HG03108 (cell line): Measurements from ENCODE around the gene CAMK1D.
"Not testable (repeated sequence)": the region's sequence is repeated elsewhere in the genome, so short reads cannot be mapped to it uniquely, and the experiment has no call there.

Source experiments
- ATAC-seq: cut with Tn5 transposase; IDR thresholded peaks from one replicate; pipeline ENCODE4 v1.9.1; 2021; ENCODE audit warnings: moderate library complexity; ENCODE audit not compliant: unreplicated experiment

Gene CAMK1D

DNA sequence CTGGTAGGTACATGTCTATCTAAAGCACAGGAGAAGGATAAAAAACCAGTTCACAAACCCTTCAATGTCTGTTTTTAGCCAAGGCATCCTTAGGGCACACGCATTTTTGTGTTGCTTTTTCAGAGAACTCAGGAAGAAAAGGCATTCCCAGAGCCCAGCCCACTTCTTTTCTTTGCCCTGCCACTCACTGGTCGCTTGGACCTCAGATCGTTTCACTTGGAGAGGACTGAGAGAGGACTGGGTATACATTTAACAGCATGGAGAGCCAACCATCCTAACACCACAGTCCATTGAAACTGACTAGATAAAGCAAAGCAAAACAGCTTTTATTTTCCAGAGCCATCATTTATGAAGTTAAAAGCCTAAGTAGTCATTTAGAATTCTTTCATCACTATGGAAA lies 194.2 kb downstream of the CAMK1D start:
- no peak for ATAC-seq

DNA sequence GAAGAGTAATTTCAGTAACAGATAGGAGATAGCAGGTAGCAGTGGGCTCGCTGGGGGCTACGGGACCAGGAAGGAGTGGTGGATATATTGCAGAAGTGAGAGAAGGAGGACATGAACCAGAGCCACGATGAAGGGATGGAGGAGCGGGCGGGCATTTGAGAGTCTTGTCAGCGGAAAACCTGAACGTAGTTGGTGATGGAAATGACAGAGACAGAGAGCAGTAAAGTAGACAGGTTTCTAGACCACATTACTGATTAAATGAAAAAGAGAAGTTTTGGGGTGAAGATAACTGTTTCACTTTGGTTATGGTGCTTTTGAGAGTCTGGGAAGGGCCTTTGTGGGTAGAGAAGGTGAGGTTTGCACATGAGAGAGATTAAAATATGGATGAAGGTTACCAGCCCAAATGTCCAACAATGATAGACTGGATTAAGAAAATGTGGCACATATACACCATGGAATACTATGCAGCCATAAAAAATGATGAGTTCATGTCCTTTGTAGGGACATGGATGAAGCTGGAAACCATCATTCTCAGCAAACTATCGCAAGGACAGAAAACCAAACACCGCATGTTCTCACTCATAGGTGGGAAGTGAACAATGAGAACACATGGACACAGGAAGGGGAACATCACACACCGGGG lies 196.9 kb downstream of the CAMK1D start:
- not testable (repeated sequence) for ATAC-seq

DNA sequence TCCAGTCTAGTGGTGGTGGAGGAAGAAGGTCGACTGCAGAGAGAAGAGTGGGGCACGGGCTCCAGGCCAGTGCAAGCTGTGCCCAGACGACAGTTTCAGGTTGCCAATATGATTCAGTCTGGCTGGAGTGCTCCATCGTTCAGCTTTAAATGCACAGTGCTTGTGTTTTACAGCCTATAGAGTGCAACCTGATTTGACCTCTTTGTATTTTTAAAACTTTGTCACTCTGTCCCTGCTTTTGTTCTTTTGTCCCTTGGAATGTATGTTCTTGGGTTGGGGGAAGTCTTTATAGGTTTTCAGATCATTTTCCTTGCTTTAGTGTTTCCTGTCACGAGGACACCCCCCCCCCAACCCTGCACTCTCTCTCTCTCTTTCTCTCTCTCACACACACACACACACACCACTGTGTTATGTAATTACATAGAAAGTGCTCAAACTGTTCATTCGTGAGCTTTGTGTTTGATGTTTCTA lies 198.0 kb downstream of the CAMK1D start:
- no peak for ATAC-seq

DNA sequence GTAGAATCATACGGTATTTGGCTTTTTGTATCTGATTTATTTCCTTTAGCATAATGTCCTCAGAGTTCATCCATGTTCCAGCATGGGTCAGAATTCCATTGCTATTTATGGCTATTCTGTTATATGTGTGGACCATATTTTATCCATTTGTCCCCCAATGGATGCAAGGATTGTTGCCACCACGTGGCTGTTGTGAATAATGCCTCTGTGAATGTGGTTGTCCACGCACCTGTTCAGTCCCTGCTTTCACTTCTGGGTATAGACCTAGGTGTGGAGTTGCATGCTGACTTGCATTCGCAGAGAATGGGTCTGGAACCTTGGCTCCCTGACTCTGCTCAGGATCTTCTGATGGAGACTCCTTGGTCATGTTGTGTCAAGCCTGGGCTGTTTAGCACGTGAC lies 199.9 kb downstream of the CAMK1D start:
- ATAC-seq, result no peak

DNA sequence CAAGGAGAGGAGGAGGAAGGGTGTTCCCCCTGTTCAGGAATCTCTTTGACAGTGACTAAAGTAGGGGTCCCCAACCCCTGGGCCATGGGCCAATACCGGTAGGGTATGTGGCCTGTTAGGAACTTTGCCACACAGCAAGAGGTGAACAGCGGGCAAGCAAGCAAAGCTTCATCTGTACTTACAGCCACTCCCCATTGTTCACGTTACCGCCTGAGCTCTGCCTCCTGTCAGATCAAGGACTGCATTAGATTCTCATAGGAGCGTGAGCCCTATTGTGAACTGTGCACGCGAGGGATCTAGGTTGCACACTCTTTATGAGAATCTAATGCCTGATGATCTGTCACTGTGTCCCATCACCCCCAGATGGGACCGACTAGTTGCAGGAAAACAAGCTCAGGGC lies 201.6 kb downstream of the CAMK1D start:
- ATAC-seq, result no peak

DNA sequence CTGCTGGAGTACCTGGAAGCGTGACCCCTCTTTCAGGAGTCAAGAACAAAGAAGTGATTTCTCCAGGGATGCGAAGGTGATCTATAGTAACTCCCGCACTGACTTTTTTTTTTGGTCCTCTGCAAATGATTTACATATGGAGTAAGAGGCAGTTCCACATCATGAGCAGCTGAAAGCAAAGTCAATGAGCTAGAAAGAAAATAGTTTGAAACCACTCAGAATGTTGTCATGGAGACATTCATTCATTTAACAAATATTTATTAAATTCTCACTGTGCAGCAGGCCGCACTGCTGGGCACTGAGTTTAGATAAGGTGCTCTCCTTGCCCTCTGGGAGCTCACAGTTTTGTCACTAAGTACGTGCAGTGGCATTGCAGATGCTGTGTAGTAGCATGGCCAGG lies 206.7 kb downstream of the CAMK1D start:
- no peak for ATAC-seq

DNA sequence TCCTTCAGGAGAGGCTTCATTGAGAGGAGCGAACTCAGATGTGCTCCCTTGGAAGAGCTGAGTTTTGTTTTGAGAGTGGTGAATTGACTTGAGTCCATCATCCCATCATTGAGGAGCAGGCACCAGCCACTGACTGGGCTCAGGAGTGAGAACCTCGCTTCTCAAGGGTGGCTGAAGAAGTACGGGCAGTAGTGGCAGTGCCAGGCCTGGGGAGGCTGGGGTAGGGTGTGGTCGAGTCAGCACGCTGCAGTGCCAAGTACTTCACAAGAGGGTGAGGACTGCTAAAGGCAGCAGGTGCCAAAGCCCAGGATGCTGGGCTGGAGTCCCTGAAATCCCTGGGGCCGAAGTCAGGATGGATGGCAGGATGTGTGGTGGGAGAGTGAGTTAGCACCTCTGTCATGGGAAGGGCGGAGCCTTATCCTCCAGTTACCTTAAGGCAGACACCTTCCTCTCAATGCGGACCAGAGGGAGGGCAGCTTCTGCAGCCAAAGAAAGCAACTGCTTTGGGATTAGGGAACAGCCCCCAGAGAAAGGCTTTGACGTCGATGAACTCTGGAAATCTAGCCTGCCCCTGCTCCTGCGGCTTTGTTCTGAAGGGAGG lies 210.3 kb downstream of the CAMK1D start:
- no peak for ATAC-seq

DNA sequence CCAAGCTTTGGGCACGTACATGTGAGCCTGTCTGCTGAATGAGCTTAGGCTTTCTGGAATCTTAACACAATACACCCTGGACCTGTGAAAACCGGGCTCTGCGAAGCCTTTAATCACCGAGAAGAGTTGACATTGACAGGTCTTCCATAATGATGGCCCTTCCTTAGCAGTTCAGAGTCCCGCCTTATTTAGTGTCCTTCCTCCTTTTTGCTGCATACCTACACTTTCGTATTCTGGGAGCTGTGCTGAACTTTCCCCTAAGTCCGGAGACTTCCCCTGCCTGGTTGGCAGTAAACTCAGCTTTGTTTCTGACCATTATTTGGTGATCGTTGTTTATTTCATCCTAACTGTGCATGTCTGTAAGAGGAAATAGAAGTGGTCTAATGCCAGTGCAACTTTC lies 212.0 kb downstream of the CAMK1D start:
- no peak for ATAC-seq

DNA sequence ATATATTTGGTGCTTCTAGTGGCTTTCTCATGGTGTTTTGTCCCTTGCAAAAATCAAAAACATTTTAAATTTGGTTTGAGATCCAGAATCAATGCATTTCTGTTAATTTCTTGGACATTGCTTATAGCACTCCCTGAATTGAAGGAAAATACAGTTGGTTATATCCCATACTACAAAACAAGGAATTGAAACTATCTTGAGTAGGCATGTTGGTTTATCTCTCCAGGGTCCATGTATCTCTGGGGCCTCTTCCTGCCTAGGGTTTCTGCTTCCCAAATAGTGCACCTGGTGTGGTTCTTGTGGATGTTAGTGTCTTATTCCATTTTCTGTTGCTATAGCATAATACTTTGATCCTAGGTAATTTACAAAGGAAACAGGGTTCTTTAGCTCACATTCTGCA lies 212.4 kb downstream of the CAMK1D start:
- no peak for ATAC-seq

DNA sequence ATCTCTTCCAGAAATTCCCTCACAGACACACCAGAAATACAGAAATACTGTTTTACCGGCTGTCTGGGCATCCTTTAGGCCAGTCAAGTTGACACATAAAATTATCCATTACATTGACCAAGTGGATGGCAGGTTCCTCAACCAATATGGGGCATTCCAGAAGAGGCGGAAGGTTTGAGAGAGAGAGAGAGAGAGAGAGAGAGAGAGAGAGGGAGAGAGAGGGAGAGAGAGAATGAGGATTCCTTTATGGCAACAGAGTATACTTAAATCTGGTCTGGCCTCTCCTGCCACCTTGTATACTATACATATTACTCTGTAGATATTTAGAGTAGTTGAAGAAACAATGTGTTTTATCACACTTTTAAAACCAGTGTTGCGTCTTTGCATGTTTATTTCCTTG lies 214.1 kb downstream of the CAMK1D start:
- ATAC-seq, result no peak

DNA sequence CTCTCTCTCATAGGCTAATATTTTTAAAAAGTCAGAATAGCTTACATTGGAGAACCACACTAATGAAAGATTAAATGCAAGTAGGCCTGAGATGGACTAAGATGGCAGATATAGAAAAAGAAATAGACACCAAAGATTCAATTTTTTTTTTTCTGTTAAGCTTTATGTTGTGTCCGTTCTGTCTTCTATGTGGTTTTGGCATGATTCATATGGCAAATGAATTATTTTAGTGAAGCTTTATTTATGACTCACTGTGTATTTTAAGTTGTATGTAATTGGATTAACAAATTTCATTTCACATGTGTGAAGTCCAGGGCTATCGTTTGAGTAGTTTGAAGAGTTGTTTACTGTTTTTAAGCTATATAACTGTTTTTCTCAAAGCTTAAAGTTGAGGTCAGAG lies 214.8 kb downstream of the CAMK1D start:
- no peak for ATAC-seq

DNA sequence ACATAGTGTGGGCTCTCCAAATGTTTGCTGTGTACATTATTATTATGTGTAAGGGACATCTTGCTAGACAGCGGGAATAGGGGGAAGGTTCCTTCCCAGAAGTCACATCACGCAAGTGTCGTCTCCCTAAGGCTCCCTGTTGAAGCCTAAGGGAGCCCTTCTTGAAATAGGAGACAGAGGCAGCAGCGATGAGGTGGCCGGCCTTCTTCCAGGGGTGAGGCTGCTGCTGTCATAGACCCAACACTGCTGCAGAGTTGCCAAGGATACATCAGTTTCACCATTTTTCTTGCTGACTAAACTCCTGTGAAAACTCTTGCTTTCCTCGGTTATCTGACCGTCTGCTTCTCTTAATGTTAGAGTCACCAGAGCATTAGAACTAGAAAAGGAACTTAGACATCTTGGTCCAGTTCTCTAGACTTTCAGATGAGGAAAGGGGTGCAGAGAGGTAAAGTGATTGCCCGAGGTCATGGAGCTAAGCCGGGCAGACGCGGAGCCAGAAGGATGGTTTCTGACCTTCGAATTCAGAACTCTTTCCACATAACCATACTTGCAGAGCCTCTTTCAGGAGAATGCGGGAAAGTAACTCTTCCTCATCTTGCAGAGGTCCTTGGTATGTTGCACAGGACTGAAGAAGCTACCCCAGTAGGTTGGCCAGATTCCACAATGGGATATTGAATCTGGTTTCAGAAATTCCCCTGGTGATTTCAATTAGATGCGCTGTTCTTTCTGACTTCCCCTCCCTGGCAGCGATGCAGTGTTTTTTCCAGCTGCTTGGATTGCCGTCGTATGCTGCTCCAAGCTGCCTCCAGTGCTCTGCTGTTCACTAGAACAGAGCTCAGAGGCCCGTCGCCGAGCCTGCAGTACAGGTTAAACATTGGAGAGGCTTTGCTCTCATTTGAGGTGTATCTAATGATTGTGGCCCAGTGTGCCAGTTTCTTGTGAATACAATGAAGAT lies 217.1 kb downstream of the CAMK1D start:
- no peak for ATAC-seq

DNA sequence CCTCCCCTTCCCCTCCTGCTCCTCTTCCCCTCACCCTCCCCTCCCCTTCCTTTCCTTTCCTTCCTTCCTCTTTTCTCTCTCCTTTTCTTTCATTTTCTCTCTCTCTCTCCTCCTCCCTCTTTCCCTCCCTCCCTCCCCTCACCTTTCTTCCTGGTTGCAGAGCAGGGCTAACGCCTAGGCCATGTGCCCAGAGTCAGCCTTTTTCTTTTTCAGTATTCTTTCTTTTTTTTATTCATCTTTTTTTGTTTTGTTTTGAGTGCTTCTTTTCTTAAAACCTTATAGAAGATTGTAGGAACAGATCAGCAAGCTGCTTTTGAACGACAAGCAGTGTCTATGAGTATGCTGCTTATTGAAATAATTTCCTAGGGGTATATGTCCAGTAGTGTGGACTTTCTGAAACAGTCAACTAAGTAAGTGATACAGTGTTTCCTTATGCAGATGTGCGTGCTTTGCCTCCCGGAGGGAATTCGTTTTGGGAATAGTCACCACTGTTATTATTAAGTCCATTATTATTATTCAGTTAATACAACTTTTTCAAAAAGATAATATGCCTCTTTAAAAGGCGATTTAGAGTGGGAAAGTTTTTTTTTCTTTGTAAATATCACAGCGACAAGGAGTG lies 219.2 kb downstream of the CAMK1D start:
- no peak for ATAC-seq

DNA sequence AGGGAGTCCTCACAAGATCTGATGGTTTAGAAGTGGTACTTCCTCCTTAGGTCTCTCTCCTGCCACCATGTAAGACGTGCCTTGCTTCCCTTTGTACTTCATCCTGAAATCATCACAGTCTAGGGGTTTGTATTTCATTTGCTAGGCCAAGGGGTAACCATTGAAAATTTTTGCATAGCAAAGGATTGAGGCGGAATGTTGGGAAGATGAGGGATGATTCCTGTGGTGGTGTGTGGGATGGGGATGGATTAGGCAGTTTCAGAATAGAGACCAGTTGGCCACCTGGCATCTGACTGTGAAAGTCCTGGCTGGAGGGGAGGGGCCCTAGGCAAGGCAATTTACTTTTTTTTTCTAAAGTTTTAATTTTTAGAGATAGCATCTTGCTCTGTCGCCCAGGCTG lies 222.9 kb downstream of the CAMK1D start:
- ATAC-seq, result no peak

DNA sequence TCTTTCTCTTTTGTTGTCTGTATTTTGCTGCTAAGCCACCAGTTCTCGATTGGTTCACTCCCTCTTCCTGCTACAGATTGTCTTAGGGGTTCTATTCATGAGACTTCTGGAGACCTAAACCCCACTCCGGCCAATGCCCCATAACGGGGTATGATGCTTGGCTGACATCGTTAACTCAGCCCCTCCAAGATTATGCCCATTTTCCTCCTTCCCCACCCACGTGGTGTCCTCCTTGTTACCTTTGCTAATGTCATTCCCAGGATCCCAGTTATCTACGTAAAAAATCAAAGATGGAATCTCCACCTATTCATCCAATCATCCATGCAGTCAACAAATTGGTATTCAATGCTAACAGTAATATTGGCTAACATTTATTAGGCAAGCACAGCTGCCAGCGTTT lies 228.3 kb downstream of the CAMK1D start:
- ATAC-seq, result no peak

DNA sequence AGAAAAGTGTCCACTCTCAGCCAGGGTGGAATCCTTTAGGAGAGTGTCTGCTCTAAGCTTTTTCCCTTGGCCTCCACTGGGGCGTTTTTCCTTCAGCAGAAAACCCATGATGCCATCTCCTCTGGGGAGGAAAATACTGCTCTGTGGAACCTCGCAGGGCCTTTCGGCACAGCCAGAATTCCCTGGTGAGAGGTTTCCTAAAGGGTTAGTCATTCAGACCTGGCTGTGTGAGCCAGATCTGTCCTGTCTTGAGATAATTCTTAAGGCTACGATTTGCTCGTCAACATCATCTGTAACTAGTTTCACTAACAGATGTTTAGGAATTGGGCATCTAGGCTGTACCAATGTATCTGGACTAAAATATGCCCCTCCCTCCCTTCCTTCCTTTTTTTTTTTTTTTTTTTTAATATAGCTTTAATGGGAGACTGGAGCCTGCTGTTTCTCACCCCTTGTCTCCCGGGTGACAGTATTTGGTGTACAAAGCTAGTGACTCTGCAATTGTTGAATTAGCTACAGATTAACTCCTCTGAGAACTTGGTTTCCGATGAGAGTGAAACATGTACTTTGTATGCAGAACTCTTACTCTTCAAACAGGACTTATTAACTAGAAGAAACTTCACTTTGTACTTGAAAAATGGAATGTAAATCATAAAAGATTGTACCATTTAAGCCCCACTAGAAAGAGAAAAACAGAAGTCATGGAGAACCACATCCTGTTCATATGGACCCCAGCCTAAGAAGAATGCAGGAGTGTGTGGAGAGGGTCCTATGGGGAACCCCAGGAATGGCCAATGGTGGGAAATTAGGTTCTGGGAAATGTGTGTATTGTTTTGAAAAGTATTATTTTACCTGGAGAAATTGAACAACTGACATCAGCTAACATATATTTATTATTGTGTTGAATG lies 230.9 kb downstream of the CAMK1D start:
- ATAC-seq, result peak; percentile 95

DNA sequence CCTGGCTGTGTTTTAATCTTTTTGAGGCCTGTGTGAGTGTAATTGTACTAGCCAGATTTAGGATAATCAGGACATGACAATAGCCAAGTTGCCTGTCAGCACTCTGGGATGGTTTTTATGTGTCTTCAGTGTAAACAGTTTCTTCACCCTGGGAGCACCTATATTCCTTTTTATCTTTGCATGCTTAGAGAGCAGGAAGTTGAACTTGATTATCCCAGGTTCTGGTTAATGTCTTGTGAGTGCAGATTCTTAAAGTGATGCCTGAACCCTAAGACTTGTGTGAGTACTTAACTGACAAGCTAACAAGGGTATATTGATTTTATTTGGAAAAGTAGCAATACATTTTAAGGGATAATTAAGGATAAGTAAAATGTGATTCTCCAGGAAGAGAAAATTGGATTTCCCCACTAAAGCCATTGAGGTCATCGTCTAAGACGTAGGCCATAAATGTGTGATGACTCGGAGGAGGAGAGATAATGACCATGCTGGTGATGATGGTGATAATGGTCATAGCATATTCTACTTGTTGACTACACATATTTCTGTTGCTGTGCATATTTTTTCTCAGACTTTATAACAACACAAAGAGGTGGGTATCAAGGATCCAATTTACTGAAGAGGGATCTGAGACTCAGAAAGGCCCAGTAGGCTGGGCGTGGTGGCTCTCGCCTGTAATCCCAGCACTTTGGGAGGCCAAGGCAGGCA lies 234.7 kb downstream of the CAMK1D start:
- ATAC-seq, result no peak

DNA sequence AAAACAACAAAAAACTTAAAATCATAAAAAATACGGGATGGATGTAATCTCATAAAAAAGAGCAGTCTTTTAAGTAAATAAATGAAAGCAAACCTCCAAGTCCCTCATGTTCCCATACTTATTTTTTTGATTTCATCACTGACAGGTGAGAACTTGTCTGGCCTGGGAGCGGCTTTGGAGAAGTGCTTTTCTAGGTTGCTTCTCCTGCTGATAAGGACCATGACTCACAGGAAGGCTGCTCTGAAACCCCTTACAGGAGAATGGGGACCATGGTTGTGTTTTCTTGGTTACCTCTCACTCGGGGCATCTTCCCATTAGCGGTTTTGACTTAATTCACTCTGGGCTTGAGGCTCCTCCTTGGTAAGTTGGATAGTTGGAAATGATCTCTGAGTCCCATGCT lies 237.4 kb downstream of the CAMK1D start:
- no peak for ATAC-seq

DNA sequence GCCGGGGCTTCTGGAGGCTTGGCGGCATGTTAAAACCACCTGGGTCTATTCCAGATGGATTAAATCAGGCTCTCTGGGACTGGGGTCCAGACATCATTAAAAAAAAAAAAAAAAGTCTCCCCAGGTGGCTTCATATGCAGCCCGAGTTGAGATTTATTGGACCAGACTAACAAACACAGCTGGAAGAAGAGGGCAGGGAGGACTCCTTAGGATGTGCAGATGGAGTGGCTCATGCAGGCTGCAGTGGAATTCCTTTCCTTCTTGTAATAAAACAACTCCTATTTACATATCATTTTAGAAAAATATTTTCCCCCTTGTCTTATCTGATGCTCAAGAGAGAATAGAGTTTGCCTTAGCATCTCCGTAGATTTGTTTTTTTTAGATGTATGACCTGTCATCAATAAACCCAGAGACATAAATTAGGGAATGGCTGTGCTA lies 238.1 kb downstream of the CAMK1D start:
- ATAC-seq, result no peak
